Prostate gland (tissue), 2 donors: ENCODE data around the gene TMEM132E. TPM values are rescaled to one million over a fixed set of nuclear protein-coding genes. Genes with fewer than 3 reads are reported as not detected.

Source experiments
- DNase-seq: peaks from one replicate; pipeline ENCODE4 v3.0.0-alpha.2; 2019; ENCODE audit warnings: low spot score
- H3K27ac ChIP-seq, 2 donors: fragments of 200-600 bp; sonication (generic); 2 replicates each; pipeline ENCODE4 v1.5.1; 2017 to 2019
- H3K27me3 ChIP-seq: fragments of 200-600 bp; sonication (generic); replicated peaks from 2 replicates; pipeline ENCODE4 v1.5.1; 2019; ENCODE audit not compliant: insufficient read depth
- H3K36me3 ChIP-seq, 2 donors: fragments of 200-600 bp; sonication (generic); 1 replicate in 1 of 2; 2 replicates in 1 of 2; pipeline versions ENCODE4 v1.5.1 to v1.8.1; 2017 to 2019
- H3K4me1 ChIP-seq: fragments of 200-600 bp; sonication (generic); replicated peaks from 2 replicates; pipeline ENCODE4 v1.5.1; 2019
- H3K4me3 ChIP-seq, 2 donors: fragments of 200-600 bp; sonication (generic); 2 replicates each; pipeline ENCODE4 v1.5.1; 2017 to 2019
- H3K9me3 ChIP-seq: fragments of 200-600 bp; sonication (generic); 2 replicates; pipeline ENCODE4 v1.5.1; 2017
- POLR2A ChIP-seq: fragments of 450-650 bp; IDR thresholded peaks from one replicate; pipeline ENCODE4 v1.6.1; 2016; ENCODE audit warnings: antibody characterized with exemption, mild to moderate bottlenecking
- POLR2AphosphoS5 ChIP-seq: sonication (generic); formaldehyde crosslinking; IDR thresholded peaks from one replicate; pipeline ENCODE4 v1.6.1; 2017; ENCODE audit warnings: antibody characterized with exemption
- WGBS: methylation state at CpG from one replicate; pipeline ENCODE4 v1.1.5; 2018; 5-methylcytosine and 5-hydroxymethylcytosine counted together
- intact Hi-C: fragments of 100-400 bp; cut with DNase I; formaldehyde crosslinking; loops from one replicate; pipeline ENCODE4 v1.14.2; 2022
- total RNA-seq, 2 donors: library from RNA; depleted of rRNA; stranded (reverse); fragments of >200 nt; gene quantifications; one replicate each; pipeline ENCODE4 v1.1.0, GENCODE V29; 2016
- TF ChIP-seq, protein P1 (sequence below), 4 experiments: fragments of 200-600 bp in 2 of 4; fragments of 450-650 bp in 2 of 4; sonication (generic) in 2 of 4; IDR thresholded peaks; 1 replicate in 3 of 4; 2 replicates in 1 of 4; pipeline ENCODE4 v1.5.1; 2016 to 2019; ENCODE audit warnings: antibody characterized with exemption in 4 of 4, mild to moderate bottlenecking in 2 of 4, moderate library complexity in 2 of 4

The TMEM132E gene
- total RNA-seq, 2 donors from 2014 or later, result 1.0 TPM; not detected in 1

DNA sequence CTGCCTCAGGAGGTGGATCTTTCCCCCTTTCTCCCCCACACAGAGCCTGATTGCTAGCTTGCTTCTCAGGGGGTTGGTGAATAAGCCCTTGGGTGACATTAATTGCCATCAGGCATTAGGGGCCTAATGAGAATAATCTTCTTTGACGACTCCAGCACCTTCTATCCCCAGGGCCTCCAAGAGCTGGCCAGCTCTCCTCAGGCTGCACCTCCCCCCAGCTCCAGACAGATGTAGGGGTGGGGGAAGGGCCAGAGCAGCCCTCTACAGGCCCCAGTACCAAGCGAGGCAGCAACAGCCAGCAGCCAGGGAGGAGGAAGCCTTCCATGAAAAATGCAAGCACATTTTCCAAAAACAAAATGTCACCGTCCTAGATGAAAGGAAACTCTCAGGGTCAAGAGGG is 1.4 kb upstream of the TMEM132E start:
- Histone ChIP-seq H3K4me3 (no peak overlapping the region), H3K27ac (no peak overlapping the region), H3K9me3 (no peaks in the 10 kb centered on the region), H3K4me1 (peaks cover 22% of the 10 kb centered on the region), H3K27me3 (peaks cover 25% of the 10 kb centered on the region), H3K36me3 (no peaks in the 10 kb centered on the region)
- 57% methylated on average over 3 of the region's 3 CpGs for WGBS
- TF ChIP-seq, protein P1, sequence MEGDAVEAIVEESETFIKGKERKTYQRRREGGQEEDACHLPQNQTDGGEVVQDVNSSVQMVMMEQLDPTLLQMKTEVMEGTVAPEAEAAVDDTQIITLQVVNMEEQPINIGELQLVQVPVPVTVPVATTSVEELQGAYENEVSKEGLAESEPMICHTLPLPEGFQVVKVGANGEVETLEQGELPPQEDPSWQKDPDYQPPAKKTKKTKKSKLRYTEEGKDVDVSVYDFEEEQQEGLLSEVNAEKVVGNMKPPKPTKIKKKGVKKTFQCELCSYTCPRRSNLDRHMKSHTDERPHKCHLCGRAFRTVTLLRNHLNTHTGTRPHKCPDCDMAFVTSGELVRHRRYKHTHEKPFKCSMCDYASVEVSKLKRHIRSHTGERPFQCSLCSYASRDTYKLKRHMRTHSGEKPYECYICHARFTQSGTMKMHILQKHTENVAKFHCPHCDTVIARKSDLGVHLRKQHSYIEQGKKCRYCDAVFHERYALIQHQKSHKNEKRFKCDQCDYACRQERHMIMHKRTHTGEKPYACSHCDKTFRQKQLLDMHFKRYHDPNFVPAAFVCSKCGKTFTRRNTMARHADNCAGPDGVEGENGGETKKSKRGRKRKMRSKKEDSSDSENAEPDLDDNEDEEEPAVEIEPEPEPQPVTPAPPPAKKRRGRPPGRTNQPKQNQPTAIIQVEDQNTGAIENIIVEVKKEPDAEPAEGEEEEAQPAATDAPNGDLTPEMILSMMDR (IDR thresholded peaks at IDR 0.05), result no peak
- no peak for TF ChIP-seq POLR2A
- TF ChIP-seq POLR2AphosphoS5, result no peak
- no peak for DNase-seq
- intact Hi-C loops, result no loop called here

DNA sequence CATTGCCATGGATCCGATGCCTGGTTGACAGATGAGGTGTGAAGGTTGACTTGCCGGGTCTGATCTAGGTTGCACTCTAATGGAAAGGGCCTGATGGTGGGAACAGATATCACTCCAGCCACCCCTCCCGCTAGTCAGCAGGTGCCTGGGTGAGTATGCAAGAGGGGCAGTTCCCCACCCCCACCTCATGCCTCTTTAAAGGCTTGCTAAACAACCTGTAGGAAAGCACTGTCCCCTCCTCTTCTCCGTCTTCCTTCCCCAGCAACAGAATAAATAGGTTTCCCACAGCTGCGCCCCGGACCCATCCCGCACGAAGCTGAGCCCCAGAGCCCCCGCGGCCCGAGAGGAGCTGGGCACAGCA is 746 bp upstream of the TMEM132E start:
- Histone ChIP-seq H3K9me3 (no peaks in the 10 kb centered on the region), H3K27me3 (peaks cover 29% of the 10 kb centered on the region), H3K36me3 (no peaks in the 10 kb centered on the region), H3K4me3 (peak overlapping the region in 1 of 2 donors; percentile 44), H3K4me1 (peaks cover 22% of the 10 kb centered on the region), H3K27ac (no peak overlapping the region)
- intact Hi-C loops, result no loop called here
- WGBS, result 10% methylated on average over 11 of the region's 11 CpGs
- DNase-seq, result no peak
- no peak for TF ChIP-seq POLR2A
- no peak for TF ChIP-seq POLR2AphosphoS5

DNA sequence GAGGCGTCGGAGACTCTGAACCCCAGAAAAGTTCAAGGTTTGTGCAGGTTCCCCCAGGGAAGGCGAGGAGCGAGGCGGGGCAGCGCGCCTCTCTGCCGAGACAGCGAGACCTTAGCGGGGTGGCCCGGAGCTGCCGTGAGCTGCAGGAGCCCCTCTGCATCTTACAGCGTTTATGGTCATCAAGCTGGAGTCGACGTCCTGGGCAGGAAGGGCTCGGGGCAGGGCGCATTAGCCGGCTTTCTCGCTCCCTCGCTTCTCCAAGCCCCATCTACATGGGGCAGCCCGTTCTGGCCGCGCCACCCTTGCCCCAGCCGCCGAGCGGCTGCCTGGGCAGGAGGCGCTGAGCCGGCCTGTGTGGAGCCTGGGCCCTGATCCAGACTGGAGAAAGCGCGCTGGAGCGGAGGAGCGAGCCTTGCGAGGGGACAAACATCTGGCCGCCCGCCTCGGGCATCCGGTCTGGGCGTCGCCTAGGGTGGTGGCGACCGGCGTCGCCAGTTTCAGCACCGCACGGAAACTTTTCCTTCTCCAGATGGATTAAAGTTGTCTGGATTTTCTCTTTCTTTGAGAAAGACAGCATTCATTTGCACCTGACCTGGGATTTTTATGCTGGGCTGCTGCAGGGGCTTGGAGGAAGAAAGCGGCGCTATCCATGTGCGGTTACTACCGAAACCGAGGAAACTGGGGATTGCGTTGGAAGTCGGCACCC is 750 bp downstream of the TMEM132E start:
- DNase-seq, result peak; percentile 23

DNA sequence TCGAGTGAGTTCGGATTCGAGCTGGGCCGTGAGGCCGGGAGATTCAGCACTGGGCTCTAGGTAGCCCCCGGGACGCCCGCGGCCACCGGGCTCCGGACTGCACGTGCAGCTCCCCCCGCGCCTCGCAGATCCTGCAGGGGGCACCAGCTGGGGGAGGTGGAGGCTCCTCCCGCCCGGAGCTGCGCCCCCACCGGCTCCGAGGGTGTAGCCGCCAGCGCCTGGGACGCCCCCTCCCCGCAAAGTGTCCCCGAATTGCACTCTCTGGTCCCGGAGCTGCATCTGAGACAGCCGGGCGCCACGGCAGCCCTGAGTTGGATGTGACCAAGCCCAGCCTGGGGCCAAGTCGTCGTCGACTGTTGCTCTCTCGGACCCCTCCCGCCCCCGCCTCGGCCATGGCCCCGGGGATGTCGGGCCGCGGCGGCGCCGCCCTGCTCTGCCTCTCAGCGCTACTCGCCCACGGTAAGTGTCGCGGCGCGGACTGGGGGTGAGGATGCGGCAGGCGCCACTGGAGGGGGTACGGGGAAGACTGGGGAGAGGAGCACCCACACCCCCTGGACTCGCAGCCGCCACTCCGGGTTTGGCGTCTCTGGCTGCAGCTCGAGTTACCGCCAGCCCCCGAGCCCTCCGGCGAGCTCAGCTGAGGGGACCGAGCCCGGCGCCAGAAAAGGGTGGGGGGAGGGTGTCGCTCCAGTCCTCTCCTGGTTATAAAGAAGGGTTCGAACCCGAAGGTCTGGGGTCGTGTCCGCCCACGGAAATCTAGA is 1.5 kb downstream of the TMEM132E start:
- H3K4me1 ChIP-seq, result peaks cover 22% of the 10 kb centered on the region
- H3K9me3 ChIP-seq, result no peaks in the 10 kb centered on the region
- peaks cover 26% of the 10 kb centered on the region for H3K27me3 ChIP-seq
- 2% methylated on average over 27 of the region's 71 CpGs for WGBS
- intact Hi-C loops, result no loop called here
- DNase-seq, result no peak
- peak overlapping the region; percentile 14 to 44 for H3K4me3 ChIP-seq
- no peaks in the 10 kb centered on the region for H3K36me3 ChIP-seq
- TF ChIP-seq POLR2A, result no peak
- TF ChIP-seq, protein P1 (IDR thresholded peaks at IDR 0.05), result no peak
- no peak for TF ChIP-seq POLR2AphosphoS5
- H3K27ac ChIP-seq, result no peak overlapping the region

More for the DNA sequence above, 750 bp downstream of the TMEM132E start:
- Histone ChIP-seq H3K27ac (no peak overlapping the region), H3K36me3 (no peaks in the 10 kb centered on the region), H3K4me1 (peaks cover 22% of the 10 kb centered on the region), H3K9me3 (no peaks in the 10 kb centered on the region), H3K4me3 (peak overlapping the region; percentile 35 to 44), H3K27me3 (peaks cover 26% of the 10 kb centered on the region)
- TF ChIP-seq POLR2A (no peak), POLR2AphosphoS5 (no peak)
- TF ChIP-seq, protein P1 (IDR thresholded peaks at IDR 0.05), result no peak
- intact Hi-C loops, result no loop called here
- WGBS, result under 1% methylated on average over 52 of the region's 52 CpGs

DNA sequence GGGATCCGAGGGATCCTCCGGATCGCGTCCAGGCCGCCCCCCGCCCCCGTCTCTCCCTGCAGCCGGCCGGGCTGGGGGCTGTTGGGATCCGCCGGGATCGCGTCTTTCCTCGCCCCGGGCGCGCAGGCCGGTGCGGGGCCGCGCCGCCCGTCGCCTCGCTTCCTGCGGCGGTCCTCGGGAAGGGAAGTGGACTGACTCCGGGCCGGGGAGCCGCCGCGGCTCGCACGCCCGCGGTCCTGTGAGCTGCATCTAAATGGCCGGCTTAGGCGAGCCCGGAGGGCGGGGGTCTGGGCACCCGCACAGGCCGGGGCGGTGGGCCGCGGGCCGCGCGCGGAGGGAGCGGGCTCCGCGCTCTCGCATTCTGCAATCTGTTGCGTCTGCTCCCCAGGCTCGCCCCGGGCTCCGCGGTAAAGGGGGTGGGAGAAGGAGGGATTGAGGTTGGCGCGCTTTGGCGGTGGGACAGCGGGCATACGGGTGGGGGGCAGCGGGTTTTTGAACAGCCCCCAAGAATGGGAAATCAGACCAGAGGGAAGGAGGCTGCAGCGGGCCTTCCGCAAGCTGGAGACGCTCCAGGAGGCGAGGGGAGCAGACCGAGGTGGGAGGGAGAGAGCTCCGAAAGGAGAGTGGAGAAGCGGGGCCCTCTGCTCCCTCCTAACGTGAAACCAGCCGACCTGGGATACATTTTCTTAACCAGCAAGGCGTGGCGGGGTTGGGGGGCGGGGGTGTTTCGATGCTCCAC is 2.2 kb downstream of the TMEM132E start:
- TF ChIP-seq, protein P1 (IDR thresholded peaks at IDR 0.05), result no peak
- TF ChIP-seq POLR2A (no peak), POLR2AphosphoS5 (no peak)
- Histone ChIP-seq H3K9me3 (no peaks in the 10 kb centered on the region), H3K4me1 (peaks cover 22% of the 10 kb centered on the region), H3K36me3 (no peaks in the 10 kb centered on the region), H3K27ac (no peak overlapping the region), H3K27me3 (peaks cover 24% of the 10 kb centered on the region), H3K4me3 (peak overlapping the region; percentile 14 to 44)
- under 1% methylated on average over 61 of the region's 78 CpGs for WGBS
- DNase-seq, result no peak
- intact Hi-C loops, result no loop called here
